ENCODE measurements around the gene FZD1.

DNA sequence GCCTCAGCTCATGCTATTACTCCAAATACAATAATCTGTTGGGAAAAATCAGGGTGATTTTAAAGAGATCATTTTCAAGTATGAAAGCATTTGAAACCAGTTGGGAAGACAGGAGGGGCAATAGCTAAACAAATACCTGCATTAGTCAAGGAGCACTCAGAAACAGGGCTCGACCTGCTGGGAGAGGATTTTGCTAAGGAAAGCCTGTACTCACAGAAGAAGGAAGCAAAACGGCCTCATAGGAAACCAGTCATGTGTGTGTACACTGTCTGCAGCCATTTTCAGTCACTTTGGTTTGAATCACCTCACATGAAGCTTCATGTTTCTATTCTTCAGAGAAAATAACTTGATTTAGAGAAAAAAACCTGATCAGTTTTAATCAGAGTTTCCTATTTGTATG, 38.6 kb downstream of the FZD1 start:
- no peak for TF ChIP-seq LEF1 (IDR thresholded peaks at IDR 0.05; ENCODE audit: borderline replicate concordance)
- TF ChIP-seq ELF4 (IDR thresholded peaks at IDR 0.05), result no peak
- no peak for TF ChIP-seq FOXA1 (IDR thresholded peaks at IDR 0.05)
- TF ChIP-seq SP1 (IDR thresholded peaks at IDR 0.05), result no peak
- TF ChIP-seq BHLHE40 (IDR thresholded peaks at IDR 0.05; ENCODE audit: borderline replicate concordance), result no peak
- TF ChIP-seq NFRKB (IDR thresholded peaks at IDR 0.05), result no peak
- no peak for TF ChIP-seq ZNF384 (IDR thresholded peaks at IDR 0.05)

Measured in HEK293T (cell line).